ENCODE measurements around the gene CYS1.

- TF ChIP-seq CTCF (optimal IDR thresholded peaks at IDR 0.05 in 1 of 3, IDR thresholded peaks at IDR 0.05 in 1 of 3, conservative IDR thresholded peaks at IDR 0.05 in 1 of 3; ENCODE audit: extremely low read depth in 1 of 3, insufficient read depth in 2 of 3, low read length in 3 of 3): no peak
- no peak for TF ChIP-seq EZH2 (IDR thresholded peaks at IDR 0.05; ENCODE audit: low read length)
Measured at GRCh38 chr2:10096641-10097040, 16.4 kb upstream of the CYS1 start.
